Heart right ventricle (tissue), 16 donors: ENCODE measurements around the gene C11orf58. TPM values are rescaled to one million over a fixed set of nuclear protein-coding genes. Genes with fewer than 3 reads are reported as not detected.

Source experiments
- ATAC-seq, 8 donors: fragments of 200-7000 bp; cut with Tn5 transposase; one replicate each; pipeline ENCODE4 v1.9.1; 2020; ENCODE audit warnings: mild to moderate bottlenecking in 8 of 8, moderate library complexity in 8 of 8, moderate number of reproducible peaks in 1 of 8
- DNase-seq, 2 donors: peaks; one replicate each; pipeline ENCODE4 v3.0.0-alpha.2; 2020
- H3K27ac ChIP-seq, 10 donors: fragments of 200-600 bp; sonication (generic) in 2 of 10; one replicate each; pipeline versions ENCODE4 v1.5.0 to v1.8.0; 2020 to 2022; ENCODE audit warnings: mild to moderate bottlenecking in 3 of 10
- H3K27me3 ChIP-seq, 7 donors: fragments of 200-600 bp; one replicate each; pipeline ENCODE4 v1.8.0; 2021 to 2022; ENCODE audit warnings: mild to moderate bottlenecking in 2 of 7
- H3K36me3 ChIP-seq, 9 donors: fragments of 200-600 bp; sonication (generic) in 1 of 9; one replicate each; pipeline versions ENCODE4 v1.5.0 to v1.8.0; 2020 to 2022; ENCODE audit warnings: mild to moderate bottlenecking in 2 of 9
- H3K4me1 ChIP-seq, 9 donors: fragments of 200-600 bp; sonication (generic) in 1 of 9; one replicate each; pipeline versions ENCODE4 v1.5.0 to v1.8.0; 2020 to 2022; ENCODE audit warnings: mild to moderate bottlenecking in 4 of 9
- H3K4me3 ChIP-seq, 10 donors: fragments of 200-600 bp; sonication (generic) in 2 of 10; one replicate each; pipeline versions ENCODE4 v1.5.0 to v1.8.0; 2020 to 2022; ENCODE audit warnings: mild to moderate bottlenecking in 7 of 10, moderate library complexity in 2 of 10
- H3K9me3 ChIP-seq, 11 donors: fragments of 200-600 bp in 10 of 11; sonication (generic) in 2 of 11; one replicate each; pipeline versions ENCODE4 v1.5.0 to v1.8.0; 2013 to 2022; ENCODE audit warnings: mild to moderate bottlenecking in 2 of 11, control low read depth in 1 of 11, moderate library complexity in 1 of 11
- WGBS, 2 donors: extraction: QIAGEN DNeasy Blood & Tissue Kit; methylation state at CpG; one replicate each; pipeline ENCODE4 v1.1.7; 2013; ENCODE audit warnings: inconsistent platforms in 1 of 2; 5-methylcytosine and 5-hydroxymethylcytosine counted together
- intact Hi-C, 10 donors: fragments of 100-400 bp; cut with DNase I; formaldehyde crosslinking; loops; one replicate each; pipeline versions ENCODE4 v1.11.1 to v1.14.2; 2022
- polyA plus RNA-seq, 2 donors: library from polyadenylated mRNA; stranded (reverse); fragments of 200-250 nt; gene quantifications; one replicate each; pipeline ENCODE4 v1.2.3, GENCODE V29; 2013
- total RNA-seq, 10 donors: library from RNA; stranded (reverse); fragmentation: NEBNext Ultra II Directional in 3 of 10; extraction: Animal tissue kit (Norgen Biotek cat#: 25700) in 3 of 10; gene quantifications; one replicate each; pipeline versions ENCODE4 v1.2.1 to v1.2.4, GENCODE V29; 2021 to 2023
- TF ChIP-seq, protein P1 (sequence below), 9 donors: fragments of 200-600 bp; sonication (generic) in 2 of 9; IDR thresholded peaks; one replicate each; pipeline versions ENCODE4 v1.5.0 to v1.8.0; 2021 to 2022; ENCODE audit warnings: antibody characterized with exemption in 9 of 9, mild to moderate bottlenecking in 5 of 9, moderate library complexity in 1 of 9
- donor health status: Arrhythmogenic right ventricular cardiomyopathy.
- donor health status: ischemic (EF 13 %, LVEDD 7.1; RV severe dilation, severe dysfunction).
- donor health status: healthy with polysubstance abuse.
- donor health status: DM: no; HTN: yes; CAD: no.
- donor health status: DM: no; HTN: no; CAD: no.
- donor health status: ischemic (EF 25% LVEDD 6.9; RV normal size, moderate dysfunction).
- donor health status: ischemic (EF 25% LVEDD 5.7; RV mildly dilated, moderate dysfunction).
- donor health status: healthy.
- donor health status: DM: yes; HTN: yes; CAD: no.
- donor health status: Ischemic cardiomyopathy.
- donor health status: ischemic (EF 35%, LVEDD 5.7; RV mildly dilated, moderate dysfunction).
- donor health status: nonischemic (EF 11% LVEDD 7.7; RV severe dilation, severe dysfunction).
- donor health status: DM: yes; HTN: yes; CAD: no.
- donor health status: PGD.
- donor health status: ischemic (EF 29% LVEDD 5.4; RV normal size, mild dysfunction).
- donor health status: nonischemic (EF 23%, LVEDD 6.1; RV moderate dilation, normal function).

The C11orf58 gene
- total and polyA plus RNA-seq, 12 donors, result 70.2 to 141 (median 107) TPM

GRCh38 chr11:16775614-16776283 lies 37.3 kb downstream of the C11orf58 start:
- ATAC-seq (no peak), DNase-seq (no peak)
- Histone ChIP-seq H3K9me3 (no peaks in the 10 kb centered on the region), H3K4me3 (no peak overlapping the region), H3K27me3 (no peaks in the 10 kb centered on the region), H3K27ac (no peak overlapping the region), H3K4me1 (peaks cover 0 to 17% (median 3%) of the 10 kb centered on the region in 9 donors), H3K36me3 (peaks cover 0 to 12% (median 0%) of the 10 kb centered on the region in 9 donors)
- 78 to 83% methylated on average over 16 of the region's 16 CpGs for WGBS, 2 donors
- TF ChIP-seq, protein P1, sequence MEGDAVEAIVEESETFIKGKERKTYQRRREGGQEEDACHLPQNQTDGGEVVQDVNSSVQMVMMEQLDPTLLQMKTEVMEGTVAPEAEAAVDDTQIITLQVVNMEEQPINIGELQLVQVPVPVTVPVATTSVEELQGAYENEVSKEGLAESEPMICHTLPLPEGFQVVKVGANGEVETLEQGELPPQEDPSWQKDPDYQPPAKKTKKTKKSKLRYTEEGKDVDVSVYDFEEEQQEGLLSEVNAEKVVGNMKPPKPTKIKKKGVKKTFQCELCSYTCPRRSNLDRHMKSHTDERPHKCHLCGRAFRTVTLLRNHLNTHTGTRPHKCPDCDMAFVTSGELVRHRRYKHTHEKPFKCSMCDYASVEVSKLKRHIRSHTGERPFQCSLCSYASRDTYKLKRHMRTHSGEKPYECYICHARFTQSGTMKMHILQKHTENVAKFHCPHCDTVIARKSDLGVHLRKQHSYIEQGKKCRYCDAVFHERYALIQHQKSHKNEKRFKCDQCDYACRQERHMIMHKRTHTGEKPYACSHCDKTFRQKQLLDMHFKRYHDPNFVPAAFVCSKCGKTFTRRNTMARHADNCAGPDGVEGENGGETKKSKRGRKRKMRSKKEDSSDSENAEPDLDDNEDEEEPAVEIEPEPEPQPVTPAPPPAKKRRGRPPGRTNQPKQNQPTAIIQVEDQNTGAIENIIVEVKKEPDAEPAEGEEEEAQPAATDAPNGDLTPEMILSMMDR (IDR thresholded peaks at IDR 0.05), result no peak
- intact Hi-C loops, result no loop called here

DNA sequence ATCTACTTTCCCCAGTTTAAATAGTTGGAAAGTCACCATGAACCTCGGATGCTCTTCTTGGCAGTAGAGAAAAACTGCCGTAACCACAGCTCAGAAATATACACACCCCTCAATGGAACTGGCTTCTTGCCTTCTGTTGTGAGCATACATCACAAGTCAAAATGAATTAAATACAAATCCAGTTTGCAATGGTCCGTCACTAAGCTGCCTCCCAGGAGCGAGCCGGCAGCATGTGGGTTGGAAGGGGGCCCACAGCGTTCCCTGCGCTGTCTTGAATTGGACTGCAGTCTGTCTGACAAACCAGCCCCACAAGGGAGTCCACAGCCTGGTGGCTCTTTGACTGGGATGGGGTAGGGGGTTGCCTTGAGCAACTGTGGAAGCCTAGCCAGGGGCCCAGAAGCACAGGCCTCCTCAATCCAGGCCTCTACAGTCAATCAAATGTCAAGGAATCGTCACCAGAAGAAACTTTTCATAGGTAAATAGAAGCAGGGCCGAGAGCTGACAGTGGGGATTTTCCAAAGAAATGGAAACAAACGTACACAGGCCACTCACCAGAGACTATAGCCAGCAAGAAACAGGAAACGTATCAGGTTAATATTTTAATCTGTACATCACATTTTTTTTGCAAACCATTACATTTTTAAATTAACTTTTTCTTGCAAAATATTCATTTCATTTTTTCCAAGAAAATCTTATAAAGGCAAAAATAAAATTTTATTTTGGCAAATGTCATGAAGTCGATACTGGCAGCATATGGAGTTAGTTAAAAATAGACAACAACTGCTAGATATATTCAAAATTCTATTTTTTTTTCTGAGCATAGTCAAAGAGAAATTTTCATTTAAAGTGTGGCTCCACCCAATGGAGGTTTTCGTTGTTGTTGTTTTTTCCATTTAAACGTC lies 38.5 kb downstream of the C11orf58 start:
- H3K4me1 ChIP-seq, result peaks cover 0 to 17% (median 3%) of the 10 kb centered on the region in 9 donors
- H3K27ac ChIP-seq, result no peak overlapping the region
- H3K36me3 ChIP-seq, result peaks cover 0 to 12% (median 0%) of the 10 kb centered on the region in 9 donors
- intact Hi-C loops, result no loop called here
- DNase-seq (no peak), ATAC-seq (peak in 1 of 8 donors; percentile 31)
- TF ChIP-seq, protein P1 (IDR thresholded peaks at IDR 0.05), result no peak
- H3K9me3 ChIP-seq, result no peaks in the 10 kb centered on the region
- no peaks in the 10 kb centered on the region for H3K27me3 ChIP-seq
- no peak overlapping the region for H3K4me3 ChIP-seq
- 63 to 74% methylated on average over 14 of the region's 14 CpGs for WGBS, 2 donors

DNA sequence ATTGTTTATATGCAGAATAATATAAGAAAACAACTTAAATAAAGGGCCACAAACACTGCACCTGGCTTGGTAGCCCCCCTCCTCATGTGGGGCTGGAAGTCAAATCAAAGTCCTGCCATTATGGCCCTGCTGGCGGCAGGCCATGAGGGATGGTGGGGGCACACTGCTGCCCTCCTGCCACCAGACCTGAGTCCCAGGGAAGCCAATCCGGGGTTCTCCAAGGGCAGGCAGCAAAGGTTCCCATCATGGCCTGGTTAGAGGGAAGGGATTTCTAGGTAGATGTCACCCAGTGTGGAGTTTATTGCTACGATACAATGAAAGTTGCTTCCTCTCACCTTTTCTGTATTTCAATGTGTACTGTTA lies 39.1 kb downstream of the C11orf58 start:
- DNase-seq, result no peak
- TF ChIP-seq, protein P1 (IDR thresholded peaks at IDR 0.05), result no peak
- Histone ChIP-seq H3K36me3 (peaks cover 0 to 12% (median 0%) of the 10 kb centered on the region in 9 donors), H3K9me3 (no peaks in the 10 kb centered on the region), H3K27ac (no peak overlapping the region), H3K4me3 (no peak overlapping the region), H3K27me3 (no peaks in the 10 kb centered on the region), H3K4me1 (peaks cover 0 to 17% (median 3%) of the 10 kb centered on the region in 9 donors)
- intact Hi-C loops, result no loop called here
- WGBS, 2 donors, result 95% methylated on average over 3 of the region's 3 CpGs
- no peak for ATAC-seq

- Histone ChIP-seq H3K4me3 (no peak overlapping the region), H3K4me1 (peaks cover 0 to 17% (median 3%) of the 10 kb centered on the region in 9 donors), H3K27ac (no peak overlapping the region), H3K36me3 (peaks cover 0 to 12% (median 0%) of the 10 kb centered on the region in 9 donors), H3K27me3 (no peaks in the 10 kb centered on the region), H3K9me3 (no peaks in the 10 kb centered on the region)
- intact Hi-C loops, result no loop called here
- DNase-seq (no peak), ATAC-seq (no peak)
- TF ChIP-seq, protein P1 (IDR thresholded peaks at IDR 0.05), result no peak
- WGBS, 2 donors, result 85 to 88% methylated on average over 6 of the region's 6 CpGs
These were observed 39.8 kb downstream of the C11orf58 start for GRCh38 chr11:16778286-16778685.
